Prostate gland (tissue), 2 donors: Measurements from ENCODE around the gene CHCHD6. TPM values are rescaled to one million over a fixed set of nuclear protein-coding genes. Genes with fewer than 3 reads are reported as not detected.

Experiments
- DNase-seq: peaks from one replicate; pipeline ENCODE4 v3.0.0-alpha.2; 2019; ENCODE audit warnings: low spot score
- H3K27ac ChIP-seq, 2 donors: fragments of 200-600 bp; sonication (generic); 2 replicates each; pipeline ENCODE4 v1.5.1; 2017 to 2019
- H3K27me3 ChIP-seq: fragments of 200-600 bp; sonication (generic); replicated peaks from 2 replicates; pipeline ENCODE4 v1.5.1; 2019; ENCODE audit not compliant: insufficient read depth
- H3K36me3 ChIP-seq, 2 donors: fragments of 200-600 bp; sonication (generic); 1 replicate in 1 of 2; 2 replicates in 1 of 2; pipeline versions ENCODE4 v1.5.1 to v1.8.1; 2017 to 2019
- H3K4me1 ChIP-seq: fragments of 200-600 bp; sonication (generic); replicated peaks from 2 replicates; pipeline ENCODE4 v1.5.1; 2019
- H3K4me3 ChIP-seq, 2 donors: fragments of 200-600 bp; sonication (generic); 2 replicates each; pipeline ENCODE4 v1.5.1; 2017 to 2019
- H3K9me3 ChIP-seq: fragments of 200-600 bp; sonication (generic); 2 replicates; pipeline ENCODE4 v1.5.1; 2017
- POLR2A ChIP-seq: fragments of 450-650 bp; IDR thresholded peaks from one replicate; pipeline ENCODE4 v1.6.1; 2016; ENCODE audit warnings: antibody characterized with exemption, mild to moderate bottlenecking
- POLR2AphosphoS5 ChIP-seq: sonication (generic); formaldehyde crosslinking; IDR thresholded peaks from one replicate; pipeline ENCODE4 v1.6.1; 2017; ENCODE audit warnings: antibody characterized with exemption
- WGBS: methylation state at CpG from one replicate; pipeline ENCODE4 v1.1.5; 2018; 5-methylcytosine and 5-hydroxymethylcytosine counted together
- intact Hi-C: fragments of 100-400 bp; cut with DNase I; formaldehyde crosslinking; loops from one replicate; pipeline ENCODE4 v1.14.2; 2022
- total RNA-seq, 2 donors: library from RNA; depleted of rRNA; stranded (reverse); fragments of >200 nt; gene quantifications; one replicate each; pipeline ENCODE4 v1.1.0, GENCODE V29; 2016
- TF ChIP-seq, protein P1 (sequence below), 4 experiments: fragments of 200-600 bp in 2 of 4; fragments of 450-650 bp in 2 of 4; sonication (generic) in 2 of 4; IDR thresholded peaks; 1 replicate in 3 of 4; 2 replicates in 1 of 4; pipeline ENCODE4 v1.5.1; 2016 to 2019; ENCODE audit warnings: antibody characterized with exemption in 4 of 4, mild to moderate bottlenecking in 2 of 4, moderate library complexity in 2 of 4

CHCHD6 gene
- total RNA-seq, 2 donors from 2014 or later, result 13.9 to 34.4 TPM

DNA sequence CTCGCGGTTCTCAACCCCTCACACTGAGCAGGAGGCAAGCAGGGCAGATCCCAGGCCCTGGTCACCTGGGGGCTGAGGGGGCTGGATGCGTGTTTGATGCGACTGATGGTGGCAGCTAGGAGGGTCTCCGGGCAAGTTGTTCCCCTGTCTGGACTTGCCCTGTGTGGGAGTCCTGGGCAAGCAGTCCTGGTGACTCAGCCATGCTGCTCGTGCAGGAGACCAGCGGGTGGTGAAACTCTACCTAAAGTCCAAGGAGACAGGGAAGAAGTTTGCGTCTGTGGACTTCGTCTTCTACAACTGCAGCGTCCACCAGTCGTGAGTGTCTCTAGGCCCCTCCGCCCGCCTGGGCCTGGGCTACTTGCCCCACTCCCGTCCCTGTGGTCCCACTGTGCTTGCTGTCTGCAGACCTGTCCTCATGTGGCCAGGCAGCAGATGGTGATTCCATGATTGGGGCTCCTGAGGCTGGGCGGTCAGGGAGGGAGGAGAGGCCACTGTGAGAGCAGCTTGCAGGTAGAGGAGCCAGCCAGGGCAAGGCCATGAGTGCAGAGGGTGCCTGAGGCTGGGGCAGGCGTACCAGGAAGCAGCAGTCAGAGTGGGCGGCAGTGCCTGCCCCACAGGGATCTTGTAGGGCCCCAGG, 301.9 kb downstream of the CHCHD6 start:
- TF ChIP-seq POLR2AphosphoS5 (no peak), POLR2A (no peak)
- TF ChIP-seq, protein P1, sequence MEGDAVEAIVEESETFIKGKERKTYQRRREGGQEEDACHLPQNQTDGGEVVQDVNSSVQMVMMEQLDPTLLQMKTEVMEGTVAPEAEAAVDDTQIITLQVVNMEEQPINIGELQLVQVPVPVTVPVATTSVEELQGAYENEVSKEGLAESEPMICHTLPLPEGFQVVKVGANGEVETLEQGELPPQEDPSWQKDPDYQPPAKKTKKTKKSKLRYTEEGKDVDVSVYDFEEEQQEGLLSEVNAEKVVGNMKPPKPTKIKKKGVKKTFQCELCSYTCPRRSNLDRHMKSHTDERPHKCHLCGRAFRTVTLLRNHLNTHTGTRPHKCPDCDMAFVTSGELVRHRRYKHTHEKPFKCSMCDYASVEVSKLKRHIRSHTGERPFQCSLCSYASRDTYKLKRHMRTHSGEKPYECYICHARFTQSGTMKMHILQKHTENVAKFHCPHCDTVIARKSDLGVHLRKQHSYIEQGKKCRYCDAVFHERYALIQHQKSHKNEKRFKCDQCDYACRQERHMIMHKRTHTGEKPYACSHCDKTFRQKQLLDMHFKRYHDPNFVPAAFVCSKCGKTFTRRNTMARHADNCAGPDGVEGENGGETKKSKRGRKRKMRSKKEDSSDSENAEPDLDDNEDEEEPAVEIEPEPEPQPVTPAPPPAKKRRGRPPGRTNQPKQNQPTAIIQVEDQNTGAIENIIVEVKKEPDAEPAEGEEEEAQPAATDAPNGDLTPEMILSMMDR (IDR thresholded peaks at IDR 0.05), result no peak
- 78% methylated on average over 16 of the region's 17 CpGs for WGBS
- no peak for DNase-seq
- H3K27me3 ChIP-seq, result no peaks in the 10 kb centered on the region
- intact Hi-C loops, result no loop called here
- no peaks in the 10 kb centered on the region for H3K9me3 ChIP-seq
- H3K4me3 ChIP-seq, result no peak overlapping the region
- no peak overlapping the region for H3K27ac ChIP-seq
- peaks cover 7% of the 10 kb centered on the region for H3K4me1 ChIP-seq
- no peaks in the 10 kb centered on the region for H3K36me3 ChIP-seq

DNA sequence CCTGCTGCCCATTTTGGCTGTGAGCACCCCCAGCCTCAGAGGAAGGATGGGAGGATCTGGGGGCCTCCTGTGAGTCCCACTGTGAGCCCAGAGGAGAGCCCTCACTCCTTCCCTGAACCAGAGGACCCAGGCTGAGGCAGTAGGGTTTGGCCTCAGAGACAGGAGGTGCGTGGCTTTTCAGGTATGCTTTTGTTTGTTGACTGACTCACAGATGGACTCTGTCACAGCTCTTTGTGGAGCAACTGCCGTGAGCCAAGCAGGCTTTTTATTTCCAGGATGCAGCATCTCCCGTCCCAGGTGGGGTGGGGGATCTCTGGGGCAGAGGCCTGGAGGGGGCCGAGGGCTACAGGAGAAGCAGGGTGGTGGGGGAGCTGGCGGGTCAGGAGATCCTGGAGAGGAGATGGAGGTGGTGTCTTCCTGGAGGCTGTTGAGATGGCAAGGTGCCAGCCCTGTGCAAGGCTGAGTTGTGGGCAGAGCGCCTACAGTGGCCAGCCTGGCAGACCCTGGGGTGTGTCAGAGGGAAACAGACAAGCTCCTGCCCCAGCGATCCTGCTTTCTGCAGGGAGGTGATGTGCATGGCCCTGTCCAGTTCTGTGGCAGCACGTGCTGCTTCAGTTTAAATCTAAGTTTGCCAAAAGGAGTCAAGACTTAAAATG, 302.9 kb downstream of the CHCHD6 start:
- no peak overlapping the region for H3K4me3 ChIP-seq
- no peaks in the 10 kb centered on the region for H3K27me3 ChIP-seq
- no peaks in the 10 kb centered on the region for H3K9me3 ChIP-seq
- peaks cover 0 to 2% of the 10 kb centered on the region in 2 donors for H3K36me3 ChIP-seq
- no peak for DNase-seq
- H3K4me1 ChIP-seq, result peaks cover 1% of the 10 kb centered on the region
- TF ChIP-seq POLR2AphosphoS5 (no peak), POLR2A (no peak)
- TF ChIP-seq, protein P1 (IDR thresholded peaks at IDR 0.05), result no peak
- WGBS, result 93% methylated on average over 8 of the region's 8 CpGs
- no peak overlapping the region for H3K27ac ChIP-seq
- intact Hi-C loops, result no loop called here

DNA sequence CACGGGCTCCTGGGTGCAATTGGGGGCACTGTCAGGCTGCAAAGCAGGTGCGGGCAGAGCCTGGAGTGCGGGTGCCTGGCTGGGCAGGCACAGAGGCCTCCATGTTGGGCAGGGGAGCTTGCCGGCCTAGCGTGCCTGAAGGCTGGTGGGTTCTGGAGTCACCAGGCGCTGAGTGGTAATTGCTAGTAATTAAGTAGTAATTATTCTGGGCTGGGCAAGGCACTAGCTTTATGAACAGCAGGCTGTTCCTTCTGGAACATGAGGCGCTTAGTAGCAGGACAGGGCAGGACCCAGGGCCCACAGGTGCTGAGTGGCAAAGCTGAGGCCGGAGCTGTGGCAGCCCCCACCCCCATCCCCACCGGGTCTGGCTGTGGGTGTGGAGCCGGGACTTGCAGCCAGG, 304.2 kb downstream of the CHCHD6 start:
- H3K4me3 ChIP-seq, result no peak overlapping the region
- DNase-seq, result no peak
- no peak overlapping the region for H3K27ac ChIP-seq
- H3K4me1 ChIP-seq, result no peaks in the 10 kb centered on the region
- TF ChIP-seq POLR2AphosphoS5, result no peak
- TF ChIP-seq, protein P1 (IDR thresholded peaks at IDR 0.05), result no peak
- no peak for TF ChIP-seq POLR2A
- 86% methylated on average over 10 of the region's 10 CpGs for WGBS
- intact Hi-C loops, result no loop called here
- H3K27me3 ChIP-seq, result no peaks in the 10 kb centered on the region
- no peaks in the 10 kb centered on the region for H3K9me3 ChIP-seq
- peaks cover 0 to 6% of the 10 kb centered on the region in 2 donors for H3K36me3 ChIP-seq

DNA sequence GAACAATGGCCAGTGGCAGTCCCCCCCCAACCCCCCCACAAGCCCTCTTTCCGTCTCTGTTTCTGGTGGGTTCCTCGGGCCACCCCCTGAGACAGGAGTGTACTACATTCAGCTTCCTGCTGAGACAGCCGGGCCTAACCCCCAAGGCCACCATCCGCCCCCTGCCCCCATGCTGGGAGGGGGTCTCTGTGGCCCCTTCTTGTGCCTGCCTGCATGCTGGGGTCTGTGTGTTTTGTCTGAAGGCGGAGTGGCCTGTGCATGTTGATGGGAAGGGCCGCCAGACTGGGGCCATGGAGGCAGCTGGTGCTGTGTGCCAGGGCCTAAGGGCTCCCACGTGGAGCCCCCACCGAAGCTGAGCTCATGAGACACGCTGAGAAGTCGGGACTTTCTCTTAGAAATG, 305.5 kb downstream of the CHCHD6 start:
- Histone ChIP-seq H3K27me3 (no peaks in the 10 kb centered on the region), H3K27ac (no peak overlapping the region), H3K4me1 (no peaks in the 10 kb centered on the region), H3K9me3 (no peaks in the 10 kb centered on the region), H3K36me3 (peaks cover 0 to 6% of the 10 kb centered on the region in 2 donors), H3K4me3 (no peak overlapping the region)
- no peak for TF ChIP-seq POLR2A
- TF ChIP-seq, protein P1 (IDR thresholded peaks at IDR 0.05), result no peak
- no peak for TF ChIP-seq POLR2AphosphoS5
- WGBS, result 75% methylated on average over 10 of the region's 10 CpGs
- no peak for DNase-seq
- intact Hi-C loops, result no loop called here

Other genes starting within 250 kb of the CHCHD6 start
- gene ZXDC, start 228.3 kb upstream of the CHCHD6 start, total RNA-seq, result 10 to 100 TPM; 47.7 to 87.0 TPM
- gene UROC1, start 186.5 kb upstream of the CHCHD6 start, total RNA-seq, result under 1 TPM in 1 of 2 donors, not detected in 1; 0.17 TPM
- 1 to 10 TPM in 1 of 2 donors, not detected in 1; 6.9 TPM for gene CHST13, start 180.1 kb upstream of the CHCHD6 start, total RNA-seq
- gene C3orf22, start 145.3 kb upstream of the CHCHD6 start, total RNA-seq, result 1 to 10 TPM in 1 of 2 donors, not detected in 1; 4.9 TPM
- gene TXNRD3, start 49.1 kb upstream of the CHCHD6 start, total RNA-seq, result 10 to 100 TPM; 14.4 to 20.7 TPM